ENCODE measurements around the gene NUAK2.

Gene NUAK2

GRCh38 chr1:205270764-205271163 lies 50.8 kb downstream of the NUAK2 start:
- no peak for DNase-seq

- no peak for DNase-seq
These were observed 51.3 kb downstream of the NUAK2 start for GRCh38 chr1:205270271-205270670.

GRCh38 chr1:205269711-205270110 lies 51.8 kb downstream of the NUAK2 start:
- no peak for DNase-seq

- DNase-seq: no peak
These were observed 52.5 kb downstream of the NUAK2 start for GRCh38 chr1:205268846-205269680.

- no peak for DNase-seq
These were observed 54.1 kb downstream of the NUAK2 start for GRCh38 chr1:205267306-205267902.

GRCh38 chr1:205266611-205267305 lies 54.8 kb downstream of the NUAK2 start:
- no peak for DNase-seq

- DNase-seq: no peak
These were observed 57.9 kb downstream of the NUAK2 start for GRCh38 chr1:205263580-205264190.

- no peak for DNase-seq
These were observed 58.8 kb downstream of the NUAK2 start for GRCh38 chr1:205262731-205263171.

GRCh38 chr1:205261946-205262691 lies 59.4 kb downstream of the NUAK2 start:
- DNase-seq: no peak

- DNase-seq: no peak
These were observed 60.4 kb downstream of the NUAK2 start for GRCh38 chr1:205260948-205261732.

GRCh38 chr1:205259998-205260397 lies 61.5 kb downstream of the NUAK2 start:
- no peak for DNase-seq

GRCh38 chr1:205259324-205259832 lies 62.2 kb downstream of the NUAK2 start:
- no peak for DNase-seq

- no peak for DNase-seq
These were observed 62.8 kb downstream of the NUAK2 start for GRCh38 chr1:205258719-205259118.

GRCh38 chr1:205258261-205258691 lies 63.3 kb downstream of the NUAK2 start:
- no peak for DNase-seq

GRCh38 chr1:205257735-205258134 lies 63.8 kb downstream of the NUAK2 start:
- DNase-seq: no peak

- DNase-seq: no peak
These were observed 64.5 kb downstream of the NUAK2 start for GRCh38 chr1:205256951-205257625.

- DNase-seq: peak; percentile 95
These were observed 65.4 kb downstream of the NUAK2 start for GRCh38 chr1:205255941-205256780.
